Muscle layer of colon (tissue), 2 donors: ENCODE data around the gene DENND1A.
"Not testable (repeated sequence)": the region's sequence is repeated elsewhere in the genome, so short reads cannot be mapped to it uniquely, and the experiment has no call there.

Source experiments
- H3K27ac ChIP-seq: one replicate; pipeline ENCODE4 v1.7.0; 2013; ENCODE audit warnings: low read depth, mild to moderate bottlenecking, low read length, moderate library complexity
- H3K27me3 ChIP-seq, 2 donors: one replicate each; pipeline ENCODE4 v1.7.0; 2013; ENCODE audit warnings: low read length in 2 of 2, mild to moderate bottlenecking in 2 of 2; ENCODE audit not compliant: insufficient read depth in 2 of 2, control insufficient read depth in 1 of 2
- H3K36me3 ChIP-seq: one replicate; pipeline ENCODE4 v1.7.0; 2013; ENCODE audit warnings: mild to moderate bottlenecking, low read length; ENCODE audit not compliant: insufficient read depth
- H3K4me1 ChIP-seq: one replicate; pipeline ENCODE4 v1.7.0; 2013; ENCODE audit warnings: mild to moderate bottlenecking, low read length; ENCODE audit not compliant: insufficient read depth
- H3K4me3 ChIP-seq, 2 donors: one replicate each; pipeline ENCODE4 v1.7.0; 2013; ENCODE audit warnings: low read length in 2 of 2, low read depth in 1 of 2, mild to moderate bottlenecking in 1 of 2, moderate library complexity in 1 of 2
- H3K9ac ChIP-seq: one replicate; pipeline ENCODE4 v1.7.0; 2013; ENCODE audit warnings: low read length
- H3K9me3 ChIP-seq: one replicate; pipeline ENCODE4 v1.7.0; 2013; ENCODE audit warnings: mild to moderate bottlenecking, low read length
- donor health status: abdominal sarcoma.
- donor health status: Adenocarcinoma of cecum.

DENND1A gene

GRCh38 chr9:123912167-123912897 is 17.6 kb downstream of the DENND1A start:
- Histone ChIP-seq H3K9ac (no peak overlapping the region), H3K9me3 (no peaks in the 10 kb centered on the region), H3K27ac (no peak overlapping the region), H3K27me3 (no peaks in the 10 kb centered on the region), H3K4me3 (no peak overlapping the region), H3K36me3 (no peaks in the 10 kb centered on the region), H3K4me1 (no peaks in the 10 kb centered on the region)

GRCh38 chr9:123911024-123911423 is 18.9 kb downstream of the DENND1A start:
- H3K27me3 ChIP-seq: no peaks in the 10 kb centered on the region
- no peak overlapping the region for H3K27ac ChIP-seq
- H3K4me3 ChIP-seq: no peak overlapping the region
- no peaks in the 10 kb centered on the region for H3K4me1 ChIP-seq
- H3K36me3 ChIP-seq: no peaks in the 10 kb centered on the region
- no peaks in the 10 kb centered on the region for H3K9me3 ChIP-seq
- no peak overlapping the region for H3K9ac ChIP-seq

- H3K27ac ChIP-seq, H3K4me1 ChIP-seq, H3K9ac ChIP-seq, H3K27me3 ChIP-seq, H3K4me3 ChIP-seq, H3K9me3 ChIP-seq, H3K36me3 ChIP-seq: not testable (repeated sequence)
These were observed 20.7 kb downstream of the DENND1A start for GRCh38 chr9:123909192-123909591.

- not testable (repeated sequence) for H3K9ac ChIP-seq, H3K27me3 ChIP-seq, H3K4me3 ChIP-seq, H3K9me3 ChIP-seq, H3K27ac ChIP-seq, H3K4me1 ChIP-seq, H3K36me3 ChIP-seq
These were observed 26.4 kb downstream of the DENND1A start for GRCh38 chr9:123903550-123903949.

GRCh38 chr9:123894822-123895221 is 35.1 kb downstream of the DENND1A start:
- Histone ChIP-seq H3K4me3 (no peak overlapping the region), H3K27me3 (no peaks in the 10 kb centered on the region), H3K36me3 (no peaks in the 10 kb centered on the region), H3K4me1 (peaks cover 4% of the 10 kb centered on the region), H3K27ac (no peak overlapping the region), H3K9ac (no peak overlapping the region), H3K9me3 (no peaks in the 10 kb centered on the region)

- H3K36me3 ChIP-seq: no peaks in the 10 kb centered on the region
- H3K27me3 ChIP-seq: no peaks in the 10 kb centered on the region
- H3K27ac ChIP-seq: no peak overlapping the region
- H3K9ac ChIP-seq: no peak overlapping the region
- no peaks in the 10 kb centered on the region for H3K9me3 ChIP-seq
- peaks cover 2% of the 10 kb centered on the region for H3K4me1 ChIP-seq
- H3K4me3 ChIP-seq: no peak overlapping the region
These were observed 36.0 kb downstream of the DENND1A start for GRCh38 chr9:123893831-123894460.

GRCh38 chr9:123893115-123893514 is 36.8 kb downstream of the DENND1A start:
- Histone ChIP-seq H3K9ac (no peak overlapping the region), H3K4me1 (no peaks in the 10 kb centered on the region), H3K27ac (no peak overlapping the region), H3K27me3 (no peaks in the 10 kb centered on the region), H3K36me3 (no peaks in the 10 kb centered on the region), H3K4me3 (no peak overlapping the region), H3K9me3 (no peaks in the 10 kb centered on the region)

GRCh38 chr9:123887837-123888236 is 42.1 kb downstream of the DENND1A start:
- no peak overlapping the region for H3K4me3 ChIP-seq
- H3K4me1 ChIP-seq: no peaks in the 10 kb centered on the region

GRCh38 chr9:123885834-123886233 is 44.1 kb downstream of the DENND1A start:
- not testable (repeated sequence) for H3K27me3 ChIP-seq, H3K36me3 ChIP-seq, H3K4me3 ChIP-seq, H3K27ac ChIP-seq, H3K9me3 ChIP-seq, H3K4me1 ChIP-seq, H3K9ac ChIP-seq

More at GRCh38 chr9:123887837-123888236, 42.1 kb downstream of the DENND1A start:
- no peaks in the 10 kb centered on the region for H3K9me3 ChIP-seq
- no peak overlapping the region for H3K27ac ChIP-seq
- H3K27me3 ChIP-seq: no peaks in the 10 kb centered on the region
- H3K9ac ChIP-seq: no peak overlapping the region
- H3K36me3 ChIP-seq: no peaks in the 10 kb centered on the region

- no peaks in the 10 kb centered on the region for H3K9me3 ChIP-seq
- H3K9ac ChIP-seq: no peak overlapping the region
- H3K4me1 ChIP-seq: no peaks in the 10 kb centered on the region
- no peak overlapping the region for H3K27ac ChIP-seq
- H3K27me3 ChIP-seq: no peaks in the 10 kb centered on the region
- H3K36me3 ChIP-seq: no peaks in the 10 kb centered on the region
- H3K4me3 ChIP-seq: no peak overlapping the region
These were observed 46.3 kb downstream of the DENND1A start for GRCh38 chr9:123883634-123884033.

- H3K9me3 ChIP-seq: no peaks in the 10 kb centered on the region
- H3K27ac ChIP-seq: no peak overlapping the region
- H3K36me3 ChIP-seq: peaks cover 3% of the 10 kb centered on the region
- H3K9ac ChIP-seq: no peak overlapping the region
- H3K27me3 ChIP-seq: no peaks in the 10 kb centered on the region
- no peak overlapping the region for H3K4me3 ChIP-seq
- H3K4me1 ChIP-seq: no peaks in the 10 kb centered on the region
These were observed 48.3 kb downstream of the DENND1A start for GRCh38 chr9:123881604-123882003.

- Histone ChIP-seq H3K27ac (no peak overlapping the region), H3K27me3 (no peaks in the 10 kb centered on the region), H3K9me3 (no peaks in the 10 kb centered on the region), H3K9ac (no peak overlapping the region), H3K4me1 (no peaks in the 10 kb centered on the region), H3K4me3 (no peak overlapping the region), H3K36me3 (peaks cover 12% of the 10 kb centered on the region)
These were observed 49.5 kb downstream of the DENND1A start for GRCh38 chr9:123880420-123880819.
